ENCODE measurements around the gene CCDC120.

The CCDC120 gene

GRCh38 chrX:49060914-49061313 lies 2.1 kb downstream of the CCDC120 start:
- TF ChIP-seq REST (IDR thresholded peaks at IDR 0.05; ENCODE audit: low read depth) (no peak), FOXM1 (IDR thresholded peaks at IDR 0.05; ENCODE audit: borderline replicate concordance, low read depth) (no peak), MAX (IDR thresholded peaks at IDR 0.05) (no peak), EP300 (IDR thresholded peaks at IDR 0.05; ENCODE audit: borderline replicate concordance) (no peak)

- TF ChIP-seq TCF12 (IDR thresholded peaks at IDR 0.05; ENCODE audit: low read depth) (no peak), EGR1 (IDR thresholded peaks at IDR 0.05) (no peak), RAD21 (IDR thresholded peaks at IDR 0.05; ENCODE audit: low read depth) (no peak), CEBPB (IDR thresholded peaks at IDR 0.05) (no peak), REST (IDR thresholded peaks at IDR 0.05; ENCODE audit: low read depth) (no peak), TEAD4 (IDR thresholded peaks at IDR 0.05) (no peak), ZBTB7A (IDR thresholded peaks at IDR 0.05; ENCODE audit: low read depth) (no peak), MAX (IDR thresholded peaks at IDR 0.05) (no peak), CREB1 (IDR thresholded peaks at IDR 0.05; ENCODE audit: low read depth) (no peak), TAF1 (IDR thresholded peaks at IDR 0.05; ENCODE audit: low read depth) (no peak), NFIC (IDR thresholded peaks at IDR 0.05) (no peak)
These were observed 2.7 kb downstream of the CCDC120 start for GRCh38 chrX:49061490-49061889.

GRCh38 chrX:49061916-49062315 lies 3.1 kb downstream of the CCDC120 start:
- TF ChIP-seq USF1 (IDR thresholded peaks at IDR 0.05) (no peak), CREB1 (IDR thresholded peaks at IDR 0.05; ENCODE audit: low read depth) (no peak), CEBPB (IDR thresholded peaks at IDR 0.05) (no peak), EP300 (IDR thresholded peaks at IDR 0.05; ENCODE audit: borderline replicate concordance) (no peak), MAX (IDR thresholded peaks at IDR 0.05) (no peak)

GRCh38 chrX:49063715-49064114 lies 4.9 kb downstream of the CCDC120 start:
- TF ChIP-seq FOXM1 (IDR thresholded peaks at IDR 0.05; ENCODE audit: borderline replicate concordance, low read depth) (no peak), USF1 (IDR thresholded peaks at IDR 0.05) (no peak), EP300 (IDR thresholded peaks at IDR 0.05; ENCODE audit: borderline replicate concordance) (no peak), NFIC (IDR thresholded peaks at IDR 0.05) (no peak), RAD21 (IDR thresholded peaks at IDR 0.05; ENCODE audit: low read depth) (no peak), CREB1 (IDR thresholded peaks at IDR 0.05; ENCODE audit: low read depth) (no peak), YY1 (IDR thresholded peaks at IDR 0.05; ENCODE audit: low read depth) (no peak), ZBTB7A (IDR thresholded peaks at IDR 0.05; ENCODE audit: low read depth) (no peak), REST (IDR thresholded peaks at IDR 0.05; ENCODE audit: low read depth) (no peak), TCF12 (IDR thresholded peaks at IDR 0.05; ENCODE audit: low read depth) (no peak), EGR1 (IDR thresholded peaks at IDR 0.05) (no peak)

- TF ChIP-seq FOXM1 (IDR thresholded peaks at IDR 0.05; ENCODE audit: borderline replicate concordance, low read depth) (no peak), CREB1 (IDR thresholded peaks at IDR 0.05; ENCODE audit: low read depth) (no peak), NFIC (IDR thresholded peaks at IDR 0.05) (no peak), CEBPB (IDR thresholded peaks at IDR 0.05) (no peak), TAF1 (IDR thresholded peaks at IDR 0.05; ENCODE audit: low read depth) (no peak), ZBTB7A (IDR thresholded peaks at IDR 0.05; ENCODE audit: low read depth) (no peak), TEAD4 (IDR thresholded peaks at IDR 0.05) (no peak)
These were observed 5.5 kb downstream of the CCDC120 start for GRCh38 chrX:49064303-49064702.
